DOHH2 (cell line): Measurements from ENCODE around the gene PNN.
"Not testable (repeated sequence)": the region's sequence is repeated elsewhere in the genome, so short reads cannot be mapped to it uniquely, and the experiment has no call there.

Source experiments
- H3F3A ChIP-seq: fragments of 200-600 bp; sonication (generic), shearing (Covaris generic); 2 replicates; pipeline ENCODE4 v1.6.0; 2016; ENCODE audit warnings: antibody characterized with exemption, mild to moderate bottlenecking; ENCODE audit not compliant: control insufficient read depth, insufficient read depth
- H3K27ac ChIP-seq: fragments of 200-600 bp; sonication (generic); 2 replicates; pipeline ENCODE4 v1.5.1; 2014; ENCODE audit warnings: low read depth, mild to moderate bottlenecking, low read length, moderate library complexity
- H3K27me3 ChIP-seq: fragments of 200-600 bp; sonication (generic); 2 replicates; pipeline ENCODE4 v1.6.1; 2014; ENCODE audit warnings: mild to moderate bottlenecking, low read length, mixed read lengths; ENCODE audit not compliant: control insufficient read depth
- H3K36me3 ChIP-seq: fragments of 200-600 bp; sonication (generic); 2 replicates; pipeline ENCODE4 v1.6.1; 2014; ENCODE audit warnings: mild to moderate bottlenecking, low read length, moderate library complexity, mixed read lengths; ENCODE audit not compliant: control insufficient read depth
- H3K4me1 ChIP-seq: fragments of 200-600 bp; sonication (generic); 2 replicates; pipeline ENCODE4 v1.6.1; 2014; ENCODE audit warnings: mild to moderate bottlenecking, low read length, mixed read lengths; ENCODE audit not compliant: control insufficient read depth
- H3K4me2 ChIP-seq: fragments of 200-600 bp; sonication (generic); 2 replicates; pipeline ENCODE4 v1.6.0; 2014; ENCODE audit warnings: mild to moderate bottlenecking, low read length, moderate library complexity
- H3K4me3 ChIP-seq: fragments of 200-600 bp; sonication (generic); 2 replicates; pipeline ENCODE4 v1.5.1; 2014; ENCODE audit warnings: mild to moderate bottlenecking, low read length, mixed read lengths
- H3K79me2 ChIP-seq: fragments of 200-600 bp; sonication (generic); 2 replicates; pipeline ENCODE4 v1.6.1; 2014; ENCODE audit warnings: mild to moderate bottlenecking, low read length, mixed read lengths; ENCODE audit not compliant: control insufficient read depth
- H3K9me2 ChIP-seq: fragments of 200-600 bp; sonication (generic); replicated peaks from 2 replicates; pipeline ENCODE4 v1.6.1; 2014; ENCODE audit warnings: mild to moderate bottlenecking, low read length, mixed read lengths; ENCODE audit not compliant: control insufficient read depth
- H3K9me3 ChIP-seq: fragments of 200-600 bp; sonication (generic); 2 replicates; pipeline ENCODE4 v1.6.1; 2014; ENCODE audit warnings: antibody characterized with exemption, low read length, mixed read lengths; ENCODE audit not compliant: control insufficient read depth, insufficient read depth
- H4K20me1 ChIP-seq: fragments of 200-600 bp; sonication (generic); 2 replicates; pipeline ENCODE4 v1.6.0; 2014; ENCODE audit warnings: low read depth, mild to moderate bottlenecking, antibody characterized with exemption, low read length, moderate library complexity; ENCODE audit not compliant: control insufficient read depth, insufficient read depth
- CTCF ChIP-seq: fragments of 200-600 bp; sonication (generic); IDR thresholded peaks from one replicate; pipeline ENCODE4 v1.5.1; 2014; ENCODE audit warnings: antibody characterized with exemption, mild to moderate bottlenecking, low read depth, low read length; ENCODE audit not compliant: poor library complexity, severe bottlenecking
- EZH2phosphoT487 ChIP-seq: fragments of 200-600 bp; sonication (generic); IDR thresholded peaks from 2 replicates; pipeline ENCODE4 v1.6.1; 2017; ENCODE audit warnings: borderline replicate concordance, mild to moderate bottlenecking, antibody characterized with exemption, low read length, moderate library complexity, mixed read lengths

PNN gene

GRCh38 chr14:39182770-39183684, 8.0 kb downstream of the PNN start:
- Histone ChIP-seq H3K36me3 (peaks cover 68% of the 10 kb centered on the region), H3K4me2 (no peak overlapping the region), H3K27ac (no peak overlapping the region), H3K9me3 (no peaks in the 10 kb centered on the region), H3K27me3 (no peaks in the 10 kb centered on the region), H4K20me1 (peaks cover 20% of the 10 kb centered on the region; the same call in 1 of the 2 replicates), H3K79me2 (peaks cover 20% of the 10 kb centered on the region), H3K4me1 (peaks cover 24% of the 10 kb centered on the region), H3K9me2 (no peaks in the 10 kb centered on the region), H3K4me3 (no peak overlapping the region), H3F3A (peaks cover 82% of the 10 kb centered on the region)
- TF ChIP-seq EZH2phosphoT487 (no peak), CTCF (no peak)

- H3K4me1 ChIP-seq, result peaks cover 20% of the 10 kb centered on the region
- H3K4me2 ChIP-seq, H3K27ac ChIP-seq, H3K9me2 ChIP-seq, H3K27me3 ChIP-seq, H3K4me3 ChIP-seq, H3K9me3 ChIP-seq: not testable (repeated sequence)
- H3F3A ChIP-seq, result peaks cover 77% of the 10 kb centered on the region
- peaks cover 62% of the 10 kb centered on the region for H3K36me3 ChIP-seq
- peaks cover 20% of the 10 kb centered on the region; the same call in 1 of the 2 replicates for H4K20me1 ChIP-seq
- H3K79me2 ChIP-seq, result peaks cover 17% of the 10 kb centered on the region
These were observed 8.6 kb downstream of the PNN start for GRCh38 chr14:39183685-39184003.

- Histone ChIP-seq H3K27ac (no peak overlapping the region), H4K20me1 (peaks cover 14% of the 10 kb centered on the region; the same call in 1 of the 2 replicates), H3K36me3 (peaks cover 51% of the 10 kb centered on the region), H3K9me2 (no peaks in the 10 kb centered on the region), H3F3A (peaks cover 73% of the 10 kb centered on the region), H3K4me2 (no peak overlapping the region), H3K4me1 (peaks cover 12% of the 10 kb centered on the region), H3K27me3 (no peaks in the 10 kb centered on the region), H3K4me3 (no peak overlapping the region), H3K79me2 (peaks cover 10% of the 10 kb centered on the region), H3K9me3 (no peaks in the 10 kb centered on the region)
- no peak for TF ChIP-seq EZH2phosphoT487
- TF ChIP-seq CTCF, result no peak
These were observed 9.7 kb downstream of the PNN start for GRCh38 chr14:39184628-39185255.
